Measurements from ENCODE around the gene DTNBP1. TPM values are rescaled to one million over a fixed set of nuclear protein-coding genes. Genes with fewer than 3 reads are reported as not detected.
A peak's percentile ranks its signal among the peaks of the same experiment; 100 is the strongest.

The DTNBP1 gene
- total and polyA plus RNA-seq, 4 donors, result 3.1 to 6.0 (median 4.3) TPM

GRCh38 chr6:15665237-15665636 is 2.4 kb upstream of the DTNBP1 start:
- no peak for TF ChIP-seq HNF4A (conservative IDR thresholded peaks at IDR 0.05)
- H3K4me3 ChIP-seq (ENCODE audit: low read depth in 1 of 3, low read length in 3 of 3), result no peak overlapping the region

DNA sequence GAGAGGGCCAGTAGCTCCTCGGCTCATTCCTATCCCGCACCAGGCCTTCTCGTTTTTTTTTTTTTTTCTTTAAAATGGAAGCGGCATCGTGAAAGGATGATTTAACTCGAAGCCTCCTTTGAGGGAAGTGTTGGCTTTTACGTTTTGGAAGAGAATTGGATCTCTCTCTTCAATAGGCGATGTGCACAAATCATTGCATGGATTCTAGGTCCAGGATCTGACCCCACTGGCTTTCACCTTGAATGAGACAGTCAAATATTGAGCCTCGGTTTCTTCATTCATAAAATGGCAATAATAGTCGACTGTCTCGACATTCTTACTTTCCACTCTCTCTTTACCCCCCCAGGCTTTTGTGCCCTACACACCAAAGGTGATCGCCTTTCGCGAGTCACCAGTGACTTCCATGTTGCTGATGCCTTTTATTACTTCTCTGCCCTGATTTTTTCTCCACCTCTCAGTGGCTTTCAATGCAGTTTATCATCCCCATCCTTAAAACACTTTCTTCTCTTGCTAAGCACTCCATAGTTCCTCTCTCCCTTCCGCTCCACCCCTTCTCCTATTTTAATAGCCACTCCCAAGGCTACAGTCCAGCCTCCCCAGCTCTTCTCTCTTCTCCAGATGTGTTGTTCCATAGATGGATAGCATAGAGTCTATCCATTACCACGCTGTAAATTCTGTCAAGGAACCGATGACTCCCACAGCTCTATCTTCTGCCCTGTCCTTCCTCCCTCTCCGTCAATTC is 473 bp upstream of the DTNBP1 start:
- Histone ChIP-seq H3K36me3 (ENCODE audit: control insufficient read depth in 4 of 4, insufficient read depth in 3 of 4, low read depth in 1 of 4, low read length in 3 of 4) (no peaks in the 10 kb centered on the region), H3K9me3 (ENCODE audit: control insufficient read depth in 4 of 4, low read length in 3 of 4) (no peaks in the 10 kb centered on the region), H3K27me3 (ENCODE audit: control insufficient read depth in 4 of 4, insufficient read depth in 4 of 4, low read length in 3 of 4) (no peaks in the 10 kb centered on the region), H3K9ac (ENCODE audit: low read depth in 1 of 2, low read length in 2 of 2) (no peak overlapping the region), H3K4me1 (ENCODE audit: control insufficient read depth in 4 of 4, insufficient read depth in 4 of 4, low read length in 3 of 4) (peaks cover 0 to 11% (median 6%) of the 10 kb centered on the region in 4 donors), H3K4me3 (ENCODE audit: low read depth in 1 of 3, low read length in 3 of 3) (peak overlapping the region in 2 of 3 donors; percentile 90 to 94), H3K27ac (ENCODE audit: low read depth in 1 of 2, low read length in 2 of 2) (peak overlapping the region in 1 of 2 donors; percentile 59)
- no peak for TF ChIP-seq SP1 (IDR thresholded peaks at IDR 0.05)
- no peak for TF ChIP-seq MAX (IDR thresholded peaks at IDR 0.05)
- TF ChIP-seq TAF1 (conservative IDR thresholded peaks at IDR 0.05), result no peak
- TF ChIP-seq YY1 (IDR thresholded peaks at IDR 0.05), result no peak
- WGBS, result 46% methylated on average over 18 of the region's 18 CpGs
- DNase-seq (ENCODE audit: low spot score), result no peak

More at GRCh38 chr6:15665237-15665636, 2.4 kb upstream of the DTNBP1 start:
- Histone ChIP-seq H3K27me3 (ENCODE audit: control insufficient read depth in 4 of 4, insufficient read depth in 4 of 4, low read length in 3 of 4) (peaks cover 0 to 1% (median 0%) of the 10 kb centered on the region in 4 donors), H3K4me1 (ENCODE audit: control insufficient read depth in 4 of 4, insufficient read depth in 4 of 4, low read length in 3 of 4) (peaks cover 0 to 11% (median 6%) of the 10 kb centered on the region in 4 donors), H3K9ac (ENCODE audit: low read depth in 1 of 2, low read length in 2 of 2) (no peak overlapping the region), H3K27ac (ENCODE audit: low read depth in 1 of 2, low read length in 2 of 2) (no peak overlapping the region), H3K36me3 (ENCODE audit: control insufficient read depth in 4 of 4, insufficient read depth in 3 of 4, low read depth in 1 of 4, low read length in 3 of 4) (no peaks in the 10 kb centered on the region), H3K9me3 (ENCODE audit: control insufficient read depth in 4 of 4, low read length in 3 of 4) (no peaks in the 10 kb centered on the region)
- DNase-seq (ENCODE audit: low spot score), result no peak

GRCh38 chr6:15661853-15662325 is 939 bp downstream of the DTNBP1 start:
- no peak for DNase-seq (ENCODE audit: low spot score)
- Histone ChIP-seq H3K4me3 (ENCODE audit: low read depth in 1 of 3, low read length in 3 of 3) (peak overlapping the region; percentile 71 to 94 (median 90)), H3K9me3 (ENCODE audit: control insufficient read depth in 4 of 4, low read length in 3 of 4) (no peaks in the 10 kb centered on the region), H3K27ac (ENCODE audit: low read depth in 1 of 2, low read length in 2 of 2) (peak overlapping the region; percentile 57 to 59), H3K9ac (ENCODE audit: low read depth in 1 of 2, low read length in 2 of 2) (peak overlapping the region; percentile 69 to 80), H3K4me1 (ENCODE audit: control insufficient read depth in 4 of 4, insufficient read depth in 4 of 4, low read length in 3 of 4) (peaks cover 0 to 11% (median 6%) of the 10 kb centered on the region in 4 donors), H3K27me3 (ENCODE audit: control insufficient read depth in 4 of 4, insufficient read depth in 4 of 4, low read length in 3 of 4) (no peaks in the 10 kb centered on the region), H3K36me3 (ENCODE audit: control insufficient read depth in 4 of 4, insufficient read depth in 3 of 4, low read depth in 1 of 4, low read length in 3 of 4) (no peaks in the 10 kb centered on the region)
- 12% methylated on average over 26 of the region's 26 CpGs for WGBS
- TF ChIP-seq JUND (IDR thresholded peaks at IDR 0.05), result no peak
- no peak for TF ChIP-seq NR2F2 (IDR thresholded peaks at IDR 0.05)

DNA sequence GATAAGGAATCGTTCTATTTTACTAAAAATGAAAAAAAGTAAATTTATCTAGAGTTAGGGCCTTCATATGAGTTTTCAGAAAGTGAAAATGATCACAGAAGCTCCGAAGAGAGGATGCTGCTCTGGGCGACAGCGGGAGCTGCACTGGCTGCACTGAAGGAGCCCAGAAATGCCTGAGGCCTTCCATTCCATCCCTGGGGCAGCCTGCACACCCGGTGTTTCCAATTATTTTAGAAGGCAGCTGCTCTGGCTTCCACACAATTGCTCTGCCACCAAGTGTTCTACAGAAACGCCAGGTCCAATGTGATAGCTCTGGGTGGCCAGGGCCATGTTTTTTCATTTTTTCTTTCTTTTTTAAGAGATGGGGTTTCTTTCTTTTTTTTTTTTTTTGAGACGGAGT is 3.6 kb downstream of the DTNBP1 start:
- Histone ChIP-seq H3K4me3 (ENCODE audit: low read depth in 1 of 3, low read length in 3 of 3) (no peak overlapping the region), H3K27me3 (ENCODE audit: control insufficient read depth in 4 of 4, insufficient read depth in 4 of 4, low read length in 3 of 4) (no peaks in the 10 kb centered on the region), H3K27ac (ENCODE audit: low read depth in 1 of 2, low read length in 2 of 2) (no peak overlapping the region), H3K36me3 (ENCODE audit: control insufficient read depth in 4 of 4, insufficient read depth in 3 of 4, low read depth in 1 of 4, low read length in 3 of 4) (no peaks in the 10 kb centered on the region), H3K9me3 (ENCODE audit: control insufficient read depth in 4 of 4, low read length in 3 of 4) (no peaks in the 10 kb centered on the region), H3K4me1 (ENCODE audit: control insufficient read depth in 4 of 4, insufficient read depth in 4 of 4, low read length in 3 of 4) (peaks cover 0 to 11% (median 6%) of the 10 kb centered on the region in 4 donors), H3K9ac (ENCODE audit: low read depth in 1 of 2, low read length in 2 of 2) (no peak overlapping the region)
- DNase-seq (ENCODE audit: low spot score), result no peak
- TF ChIP-seq NR2F2 (IDR thresholded peaks at IDR 0.05) (no peak), FOXA1 (IDR thresholded peaks at IDR 0.05) (no peak), YY1 (IDR thresholded peaks at IDR 0.05) (no peak), GABPA (IDR thresholded peaks at IDR 0.05 in 1 of 2, conservative IDR thresholded peaks at IDR 0.05 in 1 of 2) (no peak), HNF4A (conservative IDR thresholded peaks at IDR 0.05) (no peak), RAD21 (IDR thresholded peaks at IDR 0.05) (no peak), REST (IDR thresholded peaks at IDR 0.05) (no peak), MAX (IDR thresholded peaks at IDR 0.05) (no peak), JUND (IDR thresholded peaks at IDR 0.05) (no peak), FOXA2 (IDR thresholded peaks at IDR 0.05) (no peak), SP1 (IDR thresholded peaks at IDR 0.05) (no peak), HNF4G (IDR thresholded peaks at IDR 0.05) (no peak), TAF1 (conservative IDR thresholded peaks at IDR 0.05) (no peak)
- TF ChIP-seq, protein P1, sequence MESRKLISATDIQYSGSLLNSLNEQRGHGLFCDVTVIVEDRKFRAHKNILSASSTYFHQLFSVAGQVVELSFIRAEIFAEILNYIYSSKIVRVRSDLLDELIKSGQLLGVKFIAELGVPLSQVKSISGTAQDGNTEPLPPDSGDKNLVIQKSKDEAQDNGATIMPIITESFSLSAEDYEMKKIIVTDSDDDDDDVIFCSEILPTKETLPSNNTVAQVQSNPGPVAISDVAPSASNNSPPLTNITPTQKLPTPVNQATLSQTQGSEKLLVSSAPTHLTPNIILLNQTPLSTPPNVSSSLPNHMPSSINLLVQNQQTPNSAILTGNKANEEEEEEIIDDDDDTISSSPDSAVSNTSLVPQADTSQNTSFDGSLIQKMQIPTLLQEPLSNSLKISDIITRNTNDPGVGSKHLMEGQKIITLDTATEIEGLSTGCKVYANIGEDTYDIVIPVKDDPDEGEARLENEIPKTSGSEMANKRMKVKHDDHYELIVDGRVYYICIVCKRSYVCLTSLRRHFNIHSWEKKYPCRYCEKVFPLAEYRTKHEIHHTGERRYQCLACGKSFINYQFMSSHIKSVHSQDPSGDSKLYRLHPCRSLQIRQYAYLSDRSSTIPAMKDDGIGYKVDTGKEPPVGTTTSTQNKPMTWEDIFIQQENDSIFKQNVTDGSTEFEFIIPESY (IDR thresholded peaks at IDR 0.05), result no peak
- 92% methylated on average over 7 of the region's 7 CpGs for WGBS

Data from liver (tissue), 9 donors.